Tibial nerve (tissue), 3 donors: ENCODE measurements around the gene EGFL7.

Experiments used
- CTCF ChIP-seq, 5 experiments: fragments of 200-600 bp in 3 of 5; fragments of 450-650 bp in 2 of 5; sonication (generic) in 3 of 5; IDR thresholded peaks; one replicate each; pipeline ENCODE4 v1.5.1; 2016 to 2019; ENCODE audit warnings: antibody characterized with exemption in 5 of 5, mild to moderate bottlenecking in 3 of 5, moderate library complexity in 2 of 5
- POLR2A ChIP-seq, 2 donors: fragments of 450-650 bp; IDR thresholded peaks; one replicate each; pipeline ENCODE4 v1.6.1; 2017; ENCODE audit warnings: antibody characterized with exemption in 2 of 2, mild to moderate bottlenecking in 2 of 2, moderate library complexity in 2 of 2

GRCh38 chr9:136711751-136712689 lies 49.3 kb downstream of the EGFL7 start, which contains the start of gene DIPK1B:
- no peak for TF ChIP-seq CTCF (IDR thresholded peaks at IDR 0.05)
- TF ChIP-seq POLR2A (IDR thresholded peaks at IDR 0.05), result no peak
